H1 (cell line): ENCODE results near the gene XPO6. TPM values are rescaled to one million over a fixed set of nuclear protein-coding genes. Genes with fewer than 3 reads are reported as not detected.

ENCODE experiments used
- CTCF ChIA-PET: fragments of 300-600 bp; sonication (Branson Sonifier 250); formaldehyde crosslinking; loops from one replicate; lab custom pipeline; 2021; ENCODE audit not compliant: partially characterized antibody; lab: Charles Lee
- POLR2A ChIA-PET: fragments of 300-600 bp; sonication (Branson Sonifier 250); formaldehyde crosslinking; loops from one replicate; lab custom pipeline; 2021; ENCODE audit warnings: inconsistent platforms; ENCODE audit not compliant: partially characterized antibody; lab: Charles Lee
- DNase-seq, 2 experiments: peaks; one replicate each; pipeline versions ENCODE4 v3.0.0 to v3.0.0-alpha.2; 2010 to 2022; ENCODE audit warnings: low spot score in 2 of 2, low read depth in 1 of 2, mixed read lengths in 1 of 2
- FAIRE-seq: peaks from 2 replicates; lab custom pipeline; 2011; peaks lifted over from hg19 to GRCh38; lab: Jason Lieb, UNC
- H2AFZ ChIP-seq: 2 replicates; pipeline ENCODE4 v1.8.1; 2012; ENCODE audit warnings: low read length, inconsistent platforms
- H2AK5ac ChIP-seq: 2 replicates; pipeline ENCODE4 v1.6.1; 2013; ENCODE audit warnings: low read depth, low read length
- H2BK120ac ChIP-seq: replicated peaks from 2 replicates; pipeline ENCODE3; 2013; ENCODE audit warnings: low read depth, low read length, inconsistent platforms
- H2BK12ac ChIP-seq: 2 replicates; pipeline ENCODE4 v1.6.1; 2013; ENCODE audit warnings: low read depth, low read length
- H2BK15ac ChIP-seq: 2 replicates; pipeline ENCODE4 v1.6.1; 2013; ENCODE audit warnings: low read length
- H2BK20ac ChIP-seq: 2 replicates; pipeline ENCODE4 v1.6.1; 2013; ENCODE audit warnings: low read length
- H2BK5ac ChIP-seq: 2 replicates; pipeline ENCODE4 v1.6.1; 2013; ENCODE audit warnings: low read depth, low read length
- H3K14ac ChIP-seq: 2 replicates; pipeline ENCODE4 v1.6.1; 2013; ENCODE audit warnings: inconsistent platforms; ENCODE audit not compliant: insufficient read length
- H3K18ac ChIP-seq: 2 replicates; pipeline ENCODE4 v1.6.1; 2013; ENCODE audit warnings: low read length; ENCODE audit errors: extremely low read depth
- H3K23ac ChIP-seq: 2 replicates; pipeline ENCODE4 v1.6.1; 2013; ENCODE audit warnings: inconsistent platforms; ENCODE audit not compliant: insufficient read length
- H3K23me2 ChIP-seq: 2 replicates; pipeline ENCODE4 v1.6.1; 2013; ENCODE audit warnings: low read depth, low read length
- H3K27ac ChIP-seq: 2 replicates; pipeline ENCODE4 v1.6.1; 2011; ENCODE audit warnings: low read depth, low read length, inconsistent platforms
- H3K27me3 ChIP-seq, 4 experiments: replicated peaks in 1 of 4; 1 replicate in 1 of 4; 2 replicates in 3 of 4; pipeline versions ENCODE4 v1.6.1 to v1.8.1; 2011 to 2013; ENCODE audit warnings: low read length in 3 of 4, mild to moderate bottlenecking in 3 of 4, inconsistent platforms in 2 of 4, mixed read lengths in 2 of 4, moderate library complexity in 1 of 4; ENCODE audit not compliant: control insufficient read depth in 3 of 4, insufficient read depth in 3 of 4; ENCODE audit errors: extremely low read depth in 1 of 4
- H3K36me3 ChIP-seq, 4 experiments: 2 replicates each; pipeline versions ENCODE4 v1.6.1 to v1.8.1; 2011 to 2013; ENCODE audit warnings: mild to moderate bottlenecking in 4 of 4, low read length in 3 of 4, moderate library complexity in 2 of 4, control low read depth in 1 of 4, inconsistent platforms in 1 of 4; ENCODE audit not compliant: insufficient read depth in 4 of 4, control insufficient read depth in 2 of 4
- H3K4ac ChIP-seq: replicated peaks from 2 replicates; pipeline ENCODE3; 2013; ENCODE audit warnings: low read length, low read depth, mixed read lengths, inconsistent platforms; ENCODE audit not compliant: insufficient read length
- H3K4me1 ChIP-seq, 4 experiments: replicated peaks in 1 of 4; 1 replicate in 1 of 4; 2 replicates in 3 of 4; pipeline versions ENCODE4 v1.6.1 to v1.8.1; 2011 to 2013; ENCODE audit warnings: low read length in 3 of 4, inconsistent platforms in 2 of 4, mixed read lengths in 1 of 4; ENCODE audit not compliant: insufficient read depth in 4 of 4, control insufficient read depth in 3 of 4
- H3K4me2 ChIP-seq, 2 experiments: 2 replicates each; pipeline versions ENCODE4 v1.6.1 to v1.8.1; 2011 to 2013; ENCODE audit warnings: low read depth in 2 of 2, low read length in 2 of 2, control low read depth in 1 of 2, inconsistent platforms in 1 of 2, mild to moderate bottlenecking in 1 of 2; ENCODE audit not compliant: insufficient read depth in 1 of 2
- H3K4me3 ChIP-seq, 4 experiments: fragments of 200-600, 300-600 bp in 1 of 4; sonication (generic), shearing (Covaris generic), sonication (Bioruptor Twin) in 1 of 4; 2 replicates each; pipeline versions ENCODE4 v1.5.1 to v1.8.1; 2011 to 2016; ENCODE audit warnings: low read length in 4 of 4, low read depth in 3 of 4, control low read depth in 2 of 4, inconsistent platforms in 2 of 4, mild to moderate bottlenecking in 2 of 4, mixed read lengths in 1 of 4, moderate library complexity in 1 of 4; ENCODE audit not compliant: insufficient read depth in 2 of 4; ENCODE audit errors: extremely low read depth in 1 of 4
- H3K56ac ChIP-seq: replicated peaks from 2 replicates; pipeline ENCODE3; 2013; ENCODE audit warnings: low read depth, mild to moderate bottlenecking, mixed read lengths, low read length, inconsistent platforms; ENCODE audit not compliant: insufficient read length
- H3K79me1 ChIP-seq: 2 replicates; pipeline ENCODE4 v1.6.1; 2013; ENCODE audit warnings: low read depth, low read length, control low read depth
- H3K79me2 ChIP-seq, 2 experiments: 2 replicates each; pipeline versions ENCODE4 v1.6.1 to v1.8.1; 2012 to 2013; ENCODE audit warnings: low read length in 2 of 2, mild to moderate bottlenecking in 2 of 2, inconsistent platforms in 1 of 2; ENCODE audit not compliant: insufficient read depth in 2 of 2, control insufficient read depth in 1 of 2
- H3K9ac ChIP-seq, 4 experiments: replicated peaks in 1 of 4; 1 replicate in 1 of 4; 2 replicates in 3 of 4; pipeline versions ENCODE4 v1.6.1 to v1.8.1; 2011 to 2013; ENCODE audit warnings: low read depth in 3 of 4, low read length in 3 of 4, control low read depth in 2 of 4, mild to moderate bottlenecking in 2 of 4, moderate library complexity in 2 of 4, inconsistent platforms in 1 of 4; ENCODE audit errors: extremely low read depth in 1 of 4
- H3K9me3 ChIP-seq, 2 experiments: 2 replicates each; pipeline versions ENCODE4 v1.6.1 to v1.8.1; 2012 to 2013; ENCODE audit warnings: mild to moderate bottlenecking in 2 of 2, moderate library complexity in 2 of 2, control low read depth in 1 of 2, inconsistent platforms in 1 of 2, low read depth in 1 of 2, low read length in 1 of 2, mixed read lengths in 1 of 2; ENCODE audit not compliant: insufficient read depth in 2 of 2
- H4K20me1 ChIP-seq, 2 experiments: replicated peaks in 1 of 2; 2 replicates each; pipeline versions ENCODE3 to v1.8.1; 2011 to 2013; ENCODE audit warnings: inconsistent platforms in 2 of 2, low read length in 2 of 2, mild to moderate bottlenecking in 1 of 2; ENCODE audit not compliant: insufficient read depth in 2 of 2, control insufficient read depth in 1 of 2
- H4K5ac ChIP-seq: 2 replicates; pipeline ENCODE4 v1.6.1; 2013; ENCODE audit warnings: low read length, low read depth, mixed read lengths, inconsistent platforms; ENCODE audit not compliant: insufficient read length
- H4K8ac ChIP-seq: 2 replicates; pipeline ENCODE4 v1.8.0; 2013; ENCODE audit warnings: mild to moderate bottlenecking, moderate library complexity, low read length, inconsistent platforms; ENCODE audit not compliant: insufficient read depth; ENCODE audit errors: extremely low read depth
- H4K91ac ChIP-seq: replicated peaks from 2 replicates; pipeline ENCODE3; 2013; ENCODE audit warnings: low read length, mixed read lengths, inconsistent platforms; ENCODE audit not compliant: insufficient read length
- CBX8 ChIP-seq: fragments of 300-800, 300-1000 bp; sonication (generic); IDR thresholded peaks from 2 replicates; pipeline ENCODE4 v1.7.1; 2016; ENCODE audit warnings: low read depth, low read length, borderline replicate concordance
- CEBPB ChIP-seq: IDR thresholded peaks from 2 replicates; pipeline ENCODE4 v1.6.1; 2012; ENCODE audit warnings: low read depth, low read length
- JUN ChIP-seq: IDR thresholded peaks from 2 replicates; pipeline ENCODE4 v1.6.1; 2011; ENCODE audit warnings: low read depth, mild to moderate bottlenecking, improper control_type of control experiment, low read length
- KDM4A ChIP-seq: IDR thresholded peaks from one replicate; pipeline ENCODE4 v1.7.1; 2012; ENCODE audit warnings: low read depth, mild to moderate bottlenecking, moderate library complexity, low read length, inconsistent platforms; ENCODE audit not compliant: severe bottlenecking
- MAX ChIP-seq: IDR thresholded peaks from 2 replicates; pipeline ENCODE4 v1.6.1; 2012; ENCODE audit warnings: inconsistent platforms
- NANOG ChIP-seq: IDR thresholded peaks from 2 replicates; pipeline ENCODE4 v1.6.1; 2011; ENCODE audit warnings: low read length, low read depth, mild to moderate bottlenecking, inconsistent platforms; ENCODE audit not compliant: insufficient read depth, poor library complexity, severe bottlenecking
- PHF8 ChIP-seq: fragments of 200-600 bp; sonication (generic); conservative IDR thresholded peaks from 2 replicates; pipeline ENCODE4 v1.7.1; 2012; ENCODE audit warnings: low read depth, mild to moderate bottlenecking, inconsistent platforms, low read length, moderate library complexity
- POU5F1 ChIP-seq: IDR thresholded peaks from 2 replicates; pipeline ENCODE4 v1.6.1; 2011; ENCODE audit warnings: low read depth, mild to moderate bottlenecking, low read length, moderate library complexity
- RBBP5 ChIP-seq: IDR thresholded peaks from 2 replicates; pipeline ENCODE4 v1.7.1; 2012; ENCODE audit warnings: low read depth, mild to moderate bottlenecking, inconsistent platforms, low read length, moderate library complexity, borderline replicate concordance
- SIN3A ChIP-seq, 2 experiments: IDR thresholded peaks in 1 of 2; conservative IDR thresholded peaks in 1 of 2; 2 replicates each; pipeline ENCODE4 v1.6.1; 2011 to 2012; ENCODE audit warnings: low read length in 2 of 2, improper control_type of control experiment in 1 of 2, low read depth in 1 of 2, mild to moderate bottlenecking in 1 of 2
- SIX5 ChIP-seq: IDR thresholded peaks from 2 replicates; pipeline ENCODE4 v1.6.1; 2011; ENCODE audit warnings: mild to moderate bottlenecking, low read depth, low read length
- SP4 ChIP-seq: IDR thresholded peaks from 2 replicates; pipeline ENCODE4 v1.6.1; 2012; ENCODE audit warnings: low read length, inconsistent platforms
- SUZ12 ChIP-seq: fragments of 200-600 bp; sonication (generic); IDR thresholded peaks from 2 replicates; pipeline ENCODE4 v1.6.1; 2012; ENCODE audit warnings: mild to moderate bottlenecking, inconsistent platforms, low read length, moderate library complexity, mixed read lengths
- TBP ChIP-seq: IDR thresholded peaks from 2 replicates; pipeline ENCODE4 v1.6.1; 2011; ENCODE audit warnings: low read depth, low read length, improper control_type of control experiment
- WGBS, 2 experiments: shearing (Covaris generic) in 1 of 2; methylation state at CpG; one replicate each; pipeline versions ENCODE4 v1.1.6 to v1.1.7; 2013 to 2015; ENCODE audit warnings: low lambda C conversion rate in 2 of 2, mixed read lengths in 2 of 2, inconsistent platforms in 1 of 2, low coverage in 1 of 2, missing lambda C conversion rate in 1 of 2; ENCODE audit not compliant: insufficient replicate concordance in 2 of 2, insufficient coverage in 1 of 2, insufficient read length in 1 of 2; ENCODE audit errors: extremely low coverage in 1 of 2, missing lambda C conversion rate in 1 of 2; 5-methylcytosine and 5-hydroxymethylcytosine counted together
- polyA plus RNA-seq, 7 experiments: library from polyadenylated mRNA; depleted of rRNA in 3 of 7; stranded (reverse) in 5 of 7; unstranded in 2 of 7; fragments of >200 nt in 5 of 7; fragments of 200-250 nt in 2 of 7; gene quantifications; 1 replicate in 5 of 7; 2 replicates in 1 of 7; 4 replicates in 1 of 7; pipeline versions ENCODE4 v1.2.1 to v1.2.3, GENCODE V29; 2011 to 2013; ENCODE audit warnings: missing spikeins in 2 of 7, mixed read lengths in 2 of 7
- total RNA-seq: library from RNA; stranded (reverse); fragmentation: NEBNext Ultra II Directional; extraction: Animal tissue kit (Norgen Biotek cat#: 25700); gene quantifications from 2 replicates; pipeline ENCODE4 v1.2.1, GENCODE V29; 2021

Gene XPO6
- total and polyA plus RNA-seq, 2 of the 8 experiments (the other 6 are each of a cell fraction or from before 2014, with no cell fraction given) = 152 to 254 TPM

GRCh38 chr16:28184625-28185024, 27.1 kb downstream of the XPO6 start:
- H3K18ac ChIP-seq = no peak overlapping the region
- no peak overlapping the region for H2BK15ac ChIP-seq
- peaks cover 0 to 9% (median 2%) of the 10 kb centered on the region in 4 experiments; a peak in 2 of 7 replicates for H3K4me1 ChIP-seq
- no peak overlapping the region for H3K4me3 ChIP-seq
- H3K4ac ChIP-seq = no peak overlapping the region
- FAIRE-seq (no peak), DNase-seq (no peak)
- H3K23ac ChIP-seq = no peak overlapping the region
- H3K36me3 ChIP-seq = peaks cover 0 to 9% (median 4%) of the 10 kb centered on the region in 4 experiments; a peak in 4 of 8 replicates
- H3K27me3 ChIP-seq = no peaks in the 10 kb centered on the region
- no peak overlapping the region for H3K14ac ChIP-seq
- H2BK5ac ChIP-seq = no peak overlapping the region
- no peaks in the 10 kb centered on the region for H3K23me2 ChIP-seq
- no peak overlapping the region for H4K91ac ChIP-seq
- 84% methylated on average over 2 of the region's 2 CpGs; no CpG with 5 or more reads in 1 of the 2 experiments for WGBS, 2 experiments
- no peak overlapping the region for H2AK5ac ChIP-seq
- ChIA-PET CTCF (interaction anchor here (0.5 to 1.6 kb wide), 3 partner anchors 13 to 38 kb away, joined by 3 to 7 read pairs (median 3); no protein-coding TSS in a partner anchor), POLR2A (no interaction called here)
- peaks cover 9 to 97% of the 10 kb centered on the region in 2 experiments for H3K79me2 ChIP-seq
- H3K79me1 ChIP-seq = peaks cover 4% of the 10 kb centered on the region; the same call in 1 of the 2 replicates
- H2BK12ac ChIP-seq = no peak overlapping the region
- no peak overlapping the region for H4K5ac ChIP-seq
- no peak overlapping the region for H2BK20ac ChIP-seq
- no peak overlapping the region for H3K27ac ChIP-seq
- no peaks in the 10 kb centered on the region for H3K9me3 ChIP-seq
- no peak overlapping the region for H4K8ac ChIP-seq
- no peak overlapping the region for H3K56ac ChIP-seq
- no peak overlapping the region for H2AFZ ChIP-seq
- no peak overlapping the region for H2BK120ac ChIP-seq
- H4K20me1 ChIP-seq = peaks cover 0 to 7% of the 10 kb centered on the region in 2 experiments
- TF ChIP-seq RBBP5 (no peak), POU5F1 (no peak), SP4 (no peak), SIN3A (conservative IDR thresholded peaks at IDR 0.05 in 1 of 2, IDR thresholded peaks at IDR 0.05 in 1 of 2; ENCODE audit: low read depth in 1 of 2, low read length in 2 of 2) (no peak), PHF8 (no peak), NANOG (no peak), CBX8 (no peak), SIX5 (no peak), CEBPB (no peak), TBP (no peak), KDM4A (no peak), JUN (no peak), SUZ12 (no peak), MAX (no peak)
- H3K4me2 ChIP-seq = no peak overlapping the region
- H3K9ac ChIP-seq = no peak overlapping the region
